GM19328 (cell line): ENCODE measurements around the gene SCP2.

Source experiments
- ATAC-seq: cut with Tn5 transposase; IDR thresholded peaks from one replicate; pipeline ENCODE4 v1.9.1; 2021; ENCODE audit warnings: mild to moderate bottlenecking, moderate library complexity; ENCODE audit not compliant: unreplicated experiment

SCP2 gene

GRCh38 chr1:52927212-52928014, at the start of gene SCP2:
Gene SCP2 (plus strand): TSS chr1:52927276. CDS start chr1:52927397, 121 bp downstream.
- ATAC-seq, result peak; percentile 50

GRCh38 chr1:52877554-52877953, 49.5 kb upstream of the SCP2 start:
- no peak for ATAC-seq

GRCh38 chr1:52880206-52880605, 46.9 kb upstream of the SCP2 start:
- ATAC-seq, result no peak

GRCh38 chr1:52887483-52887882, 39.6 kb upstream of the SCP2 start:
- no peak for ATAC-seq

GRCh38 chr1:52892424-52893215, 34.5 kb upstream of the SCP2 start:
- no peak for ATAC-seq

GRCh38 chr1:52899445-52899894, 27.6 kb upstream of the SCP2 start:
- no peak for ATAC-seq

- ATAC-seq, result no peak
Observed at GRCh38 chr1:52900402-52900801, 26.7 kb upstream of the SCP2 start.

- no peak for ATAC-seq
Observed at GRCh38 chr1:52901384-52901783, 25.7 kb upstream of the SCP2 start.

GRCh38 chr1:52904208-52904926, 22.7 kb upstream of the SCP2 start:
- ATAC-seq, result no peak

GRCh38 chr1:52904927-52905698, 22.0 kb upstream of the SCP2 start:
- ATAC-seq, result no peak

GRCh38 chr1:52906135-52906603, 20.9 kb upstream of the SCP2 start:
- ATAC-seq, result no peak

- no peak for ATAC-seq
Observed at GRCh38 chr1:52907068-52907811, 19.8 kb upstream of the SCP2 start.

GRCh38 chr1:52907812-52908153, 19.3 kb upstream of the SCP2 start:
- ATAC-seq, result no peak

- ATAC-seq, result no peak
Observed at GRCh38 chr1:52911541-52911940, 15.5 kb upstream of the SCP2 start.

- no peak for ATAC-seq
Observed at GRCh38 chr1:52913014-52913413, 14.1 kb upstream of the SCP2 start.

- no peak for ATAC-seq
Observed at GRCh38 chr1:52913537-52913936, 13.5 kb upstream of the SCP2 start.

GRCh38 chr1:52914463-52914862, 12.6 kb upstream of the SCP2 start:
- ATAC-seq, result no peak

GRCh38 chr1:52915211-52915854, 11.7 kb upstream of the SCP2 start:
- ATAC-seq, result no peak

GRCh38 chr1:52915855-52916220, 11.2 kb upstream of the SCP2 start:
- no peak for ATAC-seq
